Measurements from ENCODE around the gene EPB41L2. TPM values are rescaled to one million over a fixed set of nuclear protein-coding genes. Genes with fewer than 3 reads are reported as not detected.

The EPB41L2 gene
- total and polyA plus RNA-seq, 2 donors (not counting 1 experiment from before 2014, with no cell fraction given), result 113 to 264 TPM

- peaks cover 9% of the 10 kb centered on the region for H3K4me1 ChIP-seq (ENCODE audit: control insufficient read depth, extremely low read depth, insufficient read depth, low read length)
- no peaks in the 10 kb centered on the region for H3K36me3 ChIP-seq (ENCODE audit: control insufficient read depth, insufficient read depth, low read length)
- H3K9ac ChIP-seq (ENCODE audit: insufficient read depth, low read length), result no peak overlapping the region
- H4K20me1 ChIP-seq (ENCODE audit: control insufficient read depth, extremely low read depth, insufficient read depth, low read length), result no peaks in the 10 kb centered on the region
- TF ChIP-seq CTCF (conservative IDR thresholded peaks at IDR 0.05 in 1 of 2, IDR thresholded peaks at IDR 0.05 in 1 of 2; ENCODE audit: low read depth in 1 of 2, low read length in 2 of 2), result no peak
- TF ChIP-seq EZH2 (IDR thresholded peaks at IDR 0.05; ENCODE audit: low read length, missing control alignments), result no peak
- no peak overlapping the region for H3K27ac ChIP-seq (ENCODE audit: insufficient read depth, low read length)
- no peak overlapping the region for H2AFZ ChIP-seq (ENCODE audit: low read length)
- no peaks in the 10 kb centered on the region for H3K27me3 ChIP-seq (ENCODE audit: control insufficient read depth, insufficient read depth, low read length)
- H3K9me3 ChIP-seq (ENCODE audit: control insufficient read depth, insufficient read depth, low read depth, low read length), result no peaks in the 10 kb centered on the region
- peaks cover 24% of the 10 kb centered on the region for H3K79me2 ChIP-seq (ENCODE audit: control insufficient read depth, insufficient read depth, low read length)
- DNase-seq (ENCODE audit: low read depth in 2 of 2), result no peak
- H3K4me2 ChIP-seq (ENCODE audit: extremely low read depth, insufficient read depth, low read length), result peak overlapping the region; percentile 72
- H3K4me3 ChIP-seq (replicated peaks in 1 of 4; ENCODE audit: control extremely low read depth in 1 of 4, insufficient read depth in 1 of 4, low read depth in 3 of 4, low read length in 4 of 4), result no peak overlapping the region
Measured at GRCh38 chr6:130928158-130928912, 134.7 kb downstream of the EPB41L2 start.

GRCh38 chr6:130927305-130927704 is 135.7 kb downstream of the EPB41L2 start:
- peak in 1 of 2 donors; percentile 40 for DNase-seq (ENCODE audit: low read depth in 2 of 2)
- no peak overlapping the region for H3K27ac ChIP-seq (ENCODE audit: insufficient read depth, low read length)
- peaks cover 9% of the 10 kb centered on the region for H3K4me1 ChIP-seq (ENCODE audit: control insufficient read depth, extremely low read depth, insufficient read depth, low read length)
- no peaks in the 10 kb centered on the region for H4K20me1 ChIP-seq (ENCODE audit: control insufficient read depth, extremely low read depth, insufficient read depth, low read length)
- no peaks in the 10 kb centered on the region for H3K27me3 ChIP-seq (ENCODE audit: control insufficient read depth, insufficient read depth, low read length)
- no peaks in the 10 kb centered on the region for H3K36me3 ChIP-seq (ENCODE audit: control insufficient read depth, insufficient read depth, low read length)
- TF ChIP-seq CTCF (conservative IDR thresholded peaks at IDR 0.05 in 1 of 2, IDR thresholded peaks at IDR 0.05 in 1 of 2; ENCODE audit: low read depth in 1 of 2, low read length in 2 of 2), result no peak
- TF ChIP-seq EZH2 (IDR thresholded peaks at IDR 0.05; ENCODE audit: low read length, missing control alignments), result no peak
- H3K4me3 ChIP-seq (replicated peaks in 1 of 4; ENCODE audit: control extremely low read depth in 1 of 4, insufficient read depth in 1 of 4, low read depth in 3 of 4, low read length in 4 of 4), result no peak overlapping the region
- no peak overlapping the region for H3K9ac ChIP-seq (ENCODE audit: insufficient read depth, low read length)
- H3K9me3 ChIP-seq (ENCODE audit: control insufficient read depth, insufficient read depth, low read depth, low read length), result no peaks in the 10 kb centered on the region
- H3K4me2 ChIP-seq (ENCODE audit: extremely low read depth, insufficient read depth, low read length), result no peak overlapping the region
- peaks cover 22% of the 10 kb centered on the region for H3K79me2 ChIP-seq (ENCODE audit: control insufficient read depth, insufficient read depth, low read length)
- no peak overlapping the region for H2AFZ ChIP-seq (ENCODE audit: low read length)

GRCh38 chr6:130923350-130923749 is 139.7 kb downstream of the EPB41L2 start:
- no peak for DNase-seq (ENCODE audit: low read depth in 2 of 2)
- no peak overlapping the region for H3K4me2 ChIP-seq (ENCODE audit: extremely low read depth, insufficient read depth, low read length)
- no peak overlapping the region for H3K27ac ChIP-seq (ENCODE audit: insufficient read depth, low read length)

More at GRCh38 chr6:130923350-130923749, 139.7 kb downstream of the EPB41L2 start:
- Histone ChIP-seq H3K27me3 (ENCODE audit: control insufficient read depth, insufficient read depth, low read length) (no peaks in the 10 kb centered on the region), H3K9ac (ENCODE audit: insufficient read depth, low read length) (no peak overlapping the region), H2AFZ (ENCODE audit: low read length) (no peak overlapping the region), H3K4me3 (replicated peaks in 1 of 4; ENCODE audit: control extremely low read depth in 1 of 4, insufficient read depth in 1 of 4, low read depth in 3 of 4, low read length in 4 of 4) (no peak overlapping the region), H3K36me3 (ENCODE audit: control insufficient read depth, insufficient read depth, low read length) (no peaks in the 10 kb centered on the region), H3K9me3 (ENCODE audit: control insufficient read depth, insufficient read depth, low read depth, low read length) (no peaks in the 10 kb centered on the region), H4K20me1 (ENCODE audit: control insufficient read depth, extremely low read depth, insufficient read depth, low read length) (no peaks in the 10 kb centered on the region), H3K4me1 (ENCODE audit: control insufficient read depth, extremely low read depth, insufficient read depth, low read length) (peaks cover under 1% of the 10 kb centered on the region), H3K79me2 (ENCODE audit: control insufficient read depth, insufficient read depth, low read length) (peaks cover 9% of the 10 kb centered on the region)
- TF ChIP-seq EZH2 (IDR thresholded peaks at IDR 0.05; ENCODE audit: low read length, missing control alignments) (no peak), CTCF (conservative IDR thresholded peaks at IDR 0.05 in 1 of 2, IDR thresholded peaks at IDR 0.05 in 1 of 2; ENCODE audit: low read depth in 1 of 2, low read length in 2 of 2) (no peak)
